Stomach (tissue), 4 donors: ENCODE results near the gene MAP3K7CL.

Experiments used
- POLR2AphosphoS5 ChIP-seq, 3 donors: sonication (generic); formaldehyde crosslinking; IDR thresholded peaks; one replicate each; pipeline ENCODE4 v1.6.1; 2016; ENCODE audit warnings: antibody characterized with exemption in 3 of 3
- TF ChIP-seq, protein P1 (sequence below), 7 experiments: fragments of 450-650 bp in 4 of 7; fragments of 200-600 bp in 3 of 7; sonication (generic) in 3 of 7; IDR thresholded peaks; one replicate each; pipeline ENCODE4 v1.5.1; 2016 to 2019; ENCODE audit warnings: antibody characterized with exemption in 7 of 7, control low read depth in 2 of 7, mild to moderate bottlenecking in 1 of 7

DNA sequence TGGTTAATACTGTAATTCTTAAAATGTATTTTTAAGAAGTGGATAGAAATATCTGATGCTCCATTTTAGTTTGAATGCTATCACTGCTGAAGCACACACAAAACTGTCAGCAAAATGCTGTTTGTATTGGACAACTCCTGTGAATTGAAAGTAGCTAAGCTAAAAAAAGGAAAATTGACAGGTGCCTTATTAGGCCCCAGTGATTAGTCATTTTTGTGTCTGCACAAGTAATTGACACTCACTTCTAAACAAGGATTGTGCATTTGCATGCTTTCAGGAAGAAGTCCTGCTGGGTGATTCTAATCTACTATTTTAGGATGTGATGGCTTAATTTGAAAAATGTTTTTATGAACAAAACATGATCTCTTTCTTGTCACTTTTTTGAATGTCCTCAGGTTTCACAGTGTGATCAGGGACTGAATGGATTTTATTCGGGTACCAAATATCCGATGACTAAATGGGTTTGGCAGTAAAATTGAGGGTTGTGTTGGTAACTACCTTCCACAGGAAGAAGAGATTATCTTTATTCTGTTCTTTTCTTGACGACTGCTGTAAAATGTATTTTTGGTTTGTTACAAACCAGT lies 13.0 kb upstream of the MAP3K7CL start:
- no peak for TF ChIP-seq POLR2AphosphoS5 (IDR thresholded peaks at IDR 0.05)
- TF ChIP-seq, protein P1, sequence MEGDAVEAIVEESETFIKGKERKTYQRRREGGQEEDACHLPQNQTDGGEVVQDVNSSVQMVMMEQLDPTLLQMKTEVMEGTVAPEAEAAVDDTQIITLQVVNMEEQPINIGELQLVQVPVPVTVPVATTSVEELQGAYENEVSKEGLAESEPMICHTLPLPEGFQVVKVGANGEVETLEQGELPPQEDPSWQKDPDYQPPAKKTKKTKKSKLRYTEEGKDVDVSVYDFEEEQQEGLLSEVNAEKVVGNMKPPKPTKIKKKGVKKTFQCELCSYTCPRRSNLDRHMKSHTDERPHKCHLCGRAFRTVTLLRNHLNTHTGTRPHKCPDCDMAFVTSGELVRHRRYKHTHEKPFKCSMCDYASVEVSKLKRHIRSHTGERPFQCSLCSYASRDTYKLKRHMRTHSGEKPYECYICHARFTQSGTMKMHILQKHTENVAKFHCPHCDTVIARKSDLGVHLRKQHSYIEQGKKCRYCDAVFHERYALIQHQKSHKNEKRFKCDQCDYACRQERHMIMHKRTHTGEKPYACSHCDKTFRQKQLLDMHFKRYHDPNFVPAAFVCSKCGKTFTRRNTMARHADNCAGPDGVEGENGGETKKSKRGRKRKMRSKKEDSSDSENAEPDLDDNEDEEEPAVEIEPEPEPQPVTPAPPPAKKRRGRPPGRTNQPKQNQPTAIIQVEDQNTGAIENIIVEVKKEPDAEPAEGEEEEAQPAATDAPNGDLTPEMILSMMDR (IDR thresholded peaks at IDR 0.05), result no peak
